NCI-H2029 (cell line): Measurements from ENCODE around the gene FBXL3.
A peak's percentile ranks its signal among the peaks of the same experiment; 100 is the strongest.
"Not testable (repeated sequence)": the region's sequence is repeated elsewhere in the genome, so short reads cannot be mapped to it uniquely, and the experiment has no call there.

ENCODE experiments used
- DNase-seq: peaks from one replicate; lab custom pipeline; 2025; lab: John Stamatoyannopoulos, UW

FBXL3 gene

DNA sequence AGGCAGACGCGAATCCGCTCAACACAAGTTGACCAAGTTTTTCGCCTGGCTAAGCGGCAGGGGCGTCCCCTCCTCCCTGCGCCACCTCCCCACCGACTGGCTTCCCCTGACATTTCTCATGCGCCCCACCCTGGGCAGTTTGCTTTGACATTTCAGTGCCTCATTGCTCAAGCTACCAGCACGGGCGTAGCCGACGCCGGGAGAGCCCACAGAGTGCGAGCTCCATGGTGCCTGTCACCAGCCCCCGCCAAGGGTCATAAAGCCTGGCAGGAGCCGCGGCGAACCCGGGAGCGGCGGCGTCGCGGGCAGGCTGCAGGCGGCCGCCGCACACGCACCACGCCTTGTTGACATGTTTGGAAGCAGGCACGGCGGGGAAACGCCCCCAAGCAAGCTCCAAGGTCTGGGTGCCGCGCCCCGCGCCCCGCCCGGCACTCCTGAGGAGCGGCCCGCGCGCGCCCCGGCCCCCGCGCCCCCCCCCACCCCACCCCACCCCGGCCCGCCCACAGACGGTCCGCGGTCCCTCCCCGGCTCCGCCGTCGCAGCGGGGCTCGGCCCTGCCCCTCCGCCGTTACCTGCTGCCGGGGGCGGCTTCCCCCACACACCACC is 601 bp downstream of the FBXL3 start:
- peak; percentile 18 for DNase-seq

DNA sequence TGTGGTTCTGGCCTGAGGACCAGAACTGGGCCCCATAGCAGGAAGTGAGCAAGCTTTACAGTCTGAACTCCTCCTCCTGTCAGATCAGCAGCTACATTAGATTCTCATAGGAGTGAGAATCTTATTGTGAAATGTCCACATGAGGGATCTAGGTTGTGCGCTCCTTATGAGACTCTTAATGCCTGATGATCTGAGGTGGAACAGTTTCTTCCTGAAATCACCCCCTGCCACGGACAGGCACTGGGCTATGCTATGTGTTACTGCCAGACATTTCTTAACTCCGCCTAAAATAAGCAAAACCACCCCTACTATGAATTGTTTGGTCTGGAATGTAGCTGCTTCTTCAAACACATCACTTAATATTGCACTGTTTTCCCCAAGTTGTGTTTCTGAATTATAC is 4.6 kb downstream of the FBXL3 start:
- DNase-seq, result no peak

DNA sequence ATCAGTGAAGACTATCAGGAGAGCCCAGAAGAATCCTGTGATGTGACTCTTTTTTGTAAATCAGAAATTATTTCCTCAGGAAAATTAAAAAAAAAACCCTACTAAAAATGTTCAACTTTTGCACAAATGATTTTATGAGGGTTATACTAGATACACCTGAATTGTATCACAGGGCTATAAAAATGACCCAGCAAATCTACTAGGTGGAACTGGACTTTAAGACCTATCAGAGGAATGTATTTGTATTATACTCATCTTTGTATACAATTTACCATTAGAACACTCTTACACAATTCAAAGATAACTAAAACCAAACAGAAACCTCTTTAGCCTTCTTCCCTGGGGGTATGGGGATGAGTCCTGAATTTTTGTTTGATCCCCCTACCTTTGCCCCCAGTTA is 7.2 kb downstream of the FBXL3 start:
- DNase-seq, result no peak

DNA sequence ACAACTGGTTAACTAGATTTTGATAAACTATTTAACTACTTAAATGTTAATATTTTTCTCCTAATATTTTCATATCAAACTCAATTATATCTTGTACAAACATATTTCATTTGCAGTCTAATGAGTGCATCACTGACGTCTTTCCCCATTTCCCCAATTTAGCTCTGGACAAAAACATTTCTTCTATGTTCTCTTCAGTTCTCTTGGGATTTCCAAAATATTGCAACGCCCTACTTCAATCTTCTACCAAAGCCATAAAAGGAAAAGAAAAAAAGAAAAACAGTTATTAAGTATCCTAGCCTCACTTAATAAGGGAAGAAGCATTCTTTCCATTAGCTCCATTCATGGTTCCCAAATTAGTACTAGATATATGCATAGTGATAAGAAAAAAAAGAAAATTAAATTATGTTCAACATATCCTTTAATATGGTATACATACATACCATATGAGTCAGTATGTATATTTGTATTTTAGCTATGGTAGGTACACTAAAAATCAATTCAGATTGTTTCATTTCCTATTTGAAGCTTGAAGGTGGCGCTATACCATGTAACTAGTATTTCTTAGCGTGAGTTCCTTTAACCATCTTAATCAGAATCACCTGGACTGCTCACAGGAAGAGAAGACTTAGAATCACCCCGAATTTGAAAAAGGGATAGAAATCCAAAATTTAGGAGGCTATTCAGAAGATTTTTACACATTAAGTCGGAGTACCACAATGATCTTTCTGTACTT is 9.9 kb downstream of the FBXL3 start:
- no peak for DNase-seq

DNA sequence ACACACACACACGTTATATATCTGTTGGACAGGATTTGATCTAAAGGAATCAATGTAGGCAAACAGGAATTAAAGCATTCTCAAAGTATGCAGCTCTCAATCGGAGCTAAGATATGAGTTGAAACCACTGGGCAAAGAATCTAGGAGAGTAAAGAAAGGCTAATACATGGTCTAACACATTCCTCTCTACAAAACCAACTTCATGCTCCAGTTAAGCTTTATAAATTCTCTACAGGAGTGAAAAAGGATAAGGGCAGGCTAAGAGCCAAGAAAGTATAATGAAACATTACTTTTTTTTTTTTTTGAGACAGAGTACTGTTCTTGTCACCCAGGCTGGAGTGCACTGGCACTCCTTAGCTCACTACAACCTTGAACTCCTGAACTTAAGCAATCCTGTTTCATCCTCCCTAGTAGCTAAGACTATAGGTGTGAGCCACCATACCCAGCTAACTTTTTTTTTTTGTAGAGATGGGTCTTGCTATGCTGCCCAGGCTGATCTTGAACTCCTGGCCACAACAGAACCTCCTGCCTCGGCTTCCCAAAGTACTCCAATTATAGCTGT is 10.6 kb downstream of the FBXL3 start:
- no peak for DNase-seq

DNA sequence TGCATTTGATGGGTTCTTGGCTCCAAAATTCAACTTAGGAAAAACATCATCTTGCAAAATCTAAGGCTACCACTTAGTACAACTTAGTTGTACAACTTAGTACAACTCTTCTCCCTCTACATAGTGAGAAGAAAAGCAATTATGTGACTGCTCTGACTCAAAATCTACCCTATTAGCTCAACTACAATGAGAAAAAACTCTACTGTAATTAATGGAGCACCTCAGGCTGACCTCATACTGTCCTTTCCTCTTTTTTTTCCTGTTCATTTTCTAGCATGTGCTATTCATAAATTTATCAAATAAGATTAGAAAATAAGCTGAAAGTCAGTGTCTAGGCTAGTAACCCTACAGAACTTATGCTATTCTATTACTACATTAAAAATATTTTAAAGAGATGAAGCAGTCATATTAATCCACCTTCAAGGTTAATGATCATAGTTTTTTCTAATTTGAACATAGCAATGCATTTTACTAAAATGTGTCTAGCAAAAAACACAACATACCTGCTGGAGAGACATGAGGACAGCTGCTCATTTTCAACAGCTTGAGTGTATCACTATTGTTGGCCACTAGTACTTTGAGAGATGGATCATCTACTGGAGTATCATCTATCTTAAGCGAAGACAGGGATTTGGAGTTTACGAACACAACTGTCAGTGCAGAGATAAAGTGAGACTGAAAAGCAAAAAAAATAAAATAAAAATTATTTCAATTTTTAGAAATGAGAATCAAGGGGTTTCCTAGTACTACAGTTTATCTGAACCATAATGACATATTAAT is 11.9 kb downstream of the FBXL3 start:
- DNase-seq, result no peak

DNA sequence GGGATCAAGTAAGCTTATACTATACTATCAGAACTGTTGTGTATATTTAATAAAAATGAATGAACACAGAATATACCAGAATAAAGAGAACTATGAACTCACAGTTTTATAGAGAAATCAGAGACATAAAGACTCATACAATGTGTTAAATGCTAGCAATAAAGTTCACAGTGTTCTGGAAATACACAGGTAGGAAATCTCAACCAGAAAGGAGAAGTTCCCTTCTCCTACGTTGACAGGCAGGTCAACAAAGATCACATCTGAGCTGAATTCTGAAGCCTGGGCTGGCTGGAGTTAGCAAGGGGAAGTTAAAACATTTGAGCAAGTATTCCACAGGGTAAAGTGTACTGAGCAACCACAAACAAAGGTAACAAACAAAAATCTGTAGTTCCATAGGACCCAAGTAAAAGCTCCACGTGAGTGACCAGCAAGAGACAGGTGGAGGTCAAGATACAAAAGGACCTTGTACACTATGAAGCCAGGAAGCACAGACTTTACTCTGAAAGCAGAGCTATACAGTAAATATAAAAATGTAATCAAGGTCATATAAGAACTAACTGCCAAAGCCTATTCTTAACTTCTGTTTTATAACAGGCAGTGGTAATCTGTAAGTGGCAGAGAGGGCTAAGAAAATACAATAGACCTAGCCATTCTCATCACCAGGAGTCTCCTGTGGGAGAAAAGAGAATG is 13.0 kb downstream of the FBXL3 start:
- DNase-seq, result no peak

DNA sequence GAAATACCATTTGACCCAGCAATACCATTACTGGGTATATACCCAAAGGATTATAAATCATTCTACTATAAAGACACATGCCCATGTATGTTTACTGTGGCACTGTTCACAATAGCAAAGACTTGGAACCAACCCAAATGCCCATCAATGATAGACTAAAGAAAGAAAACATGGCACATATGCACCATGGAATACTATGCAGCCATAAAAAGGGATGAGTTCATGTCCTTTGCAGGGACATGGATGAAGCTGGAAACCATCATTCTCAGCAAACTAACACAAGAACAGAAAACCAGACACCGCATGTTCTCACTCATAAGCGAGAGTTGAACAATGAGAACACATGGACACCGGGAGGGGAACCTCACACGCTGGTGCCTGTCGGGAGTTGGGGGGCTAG is 17.2 kb downstream of the FBXL3 start:
- DNase-seq, result not testable (repeated sequence)

DNA sequence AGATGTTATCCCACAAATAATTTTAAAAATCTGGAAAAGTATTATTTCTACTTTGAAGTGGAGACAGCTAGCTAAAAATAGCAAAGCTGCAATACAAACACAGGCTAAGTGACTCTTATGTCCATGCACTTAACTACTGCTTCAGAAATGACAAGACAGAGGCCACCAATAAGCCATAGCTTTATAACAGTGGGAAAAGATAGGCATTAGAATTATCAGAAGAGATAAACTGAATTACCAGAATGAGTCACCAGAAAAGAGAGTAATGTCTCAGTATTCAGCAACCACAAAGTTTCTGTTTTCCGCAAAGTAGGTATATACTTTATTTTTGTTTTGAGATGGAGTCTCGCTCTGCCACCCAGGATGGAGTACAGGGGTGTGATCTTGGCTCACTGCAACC is 17.9 kb downstream of the FBXL3 start:
- DNase-seq, result no peak

DNA sequence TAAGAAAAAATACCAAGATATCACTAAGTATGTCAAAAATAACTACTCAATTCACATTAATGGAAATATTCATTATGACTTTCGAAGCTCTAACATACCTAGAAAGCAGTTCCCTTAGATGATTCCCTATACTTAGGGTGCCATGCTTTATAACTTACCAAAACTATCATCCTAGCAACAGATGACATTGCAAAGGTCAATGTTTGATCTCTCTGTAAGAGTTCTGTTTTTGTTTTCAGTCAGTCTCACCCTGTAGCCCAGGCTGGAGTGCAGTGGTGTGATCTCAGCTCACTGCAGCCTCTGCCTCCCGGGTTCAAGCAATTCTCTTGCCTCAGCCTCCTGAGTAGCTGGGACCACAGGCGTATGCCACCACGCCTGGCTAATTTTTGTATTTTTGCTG is 18.6 kb downstream of the FBXL3 start:
- DNase-seq, result not testable (repeated sequence)

DNA sequence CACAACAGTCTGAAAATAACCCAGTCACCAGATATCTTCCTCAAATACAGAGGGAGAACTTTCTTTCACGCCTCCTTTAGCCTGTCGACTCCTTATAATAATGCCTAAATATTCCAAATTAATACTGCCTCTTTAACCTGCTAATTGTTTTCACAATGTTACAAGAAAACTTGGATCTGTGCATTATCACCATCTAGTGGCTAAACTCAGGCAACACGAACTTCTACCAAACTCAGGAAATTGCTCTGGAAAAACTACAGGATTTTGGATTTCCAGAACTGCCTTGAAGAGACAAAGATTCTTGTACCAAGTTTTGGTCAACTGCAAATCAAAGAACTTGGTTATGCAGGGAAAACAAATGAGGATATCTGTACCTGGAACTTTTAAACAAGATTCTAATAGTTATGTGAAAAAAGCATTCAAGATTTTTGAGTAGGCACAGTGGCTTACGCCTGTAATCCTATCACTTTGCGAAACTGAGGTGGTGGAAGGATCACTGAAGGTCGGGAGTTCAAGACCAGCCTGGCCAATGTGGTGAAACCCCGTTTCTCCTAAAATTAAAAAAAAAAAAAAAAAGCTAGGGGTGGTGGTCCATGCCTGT is 24.3 kb downstream of the FBXL3 start:
- DNase-seq, result no peak

DNA sequence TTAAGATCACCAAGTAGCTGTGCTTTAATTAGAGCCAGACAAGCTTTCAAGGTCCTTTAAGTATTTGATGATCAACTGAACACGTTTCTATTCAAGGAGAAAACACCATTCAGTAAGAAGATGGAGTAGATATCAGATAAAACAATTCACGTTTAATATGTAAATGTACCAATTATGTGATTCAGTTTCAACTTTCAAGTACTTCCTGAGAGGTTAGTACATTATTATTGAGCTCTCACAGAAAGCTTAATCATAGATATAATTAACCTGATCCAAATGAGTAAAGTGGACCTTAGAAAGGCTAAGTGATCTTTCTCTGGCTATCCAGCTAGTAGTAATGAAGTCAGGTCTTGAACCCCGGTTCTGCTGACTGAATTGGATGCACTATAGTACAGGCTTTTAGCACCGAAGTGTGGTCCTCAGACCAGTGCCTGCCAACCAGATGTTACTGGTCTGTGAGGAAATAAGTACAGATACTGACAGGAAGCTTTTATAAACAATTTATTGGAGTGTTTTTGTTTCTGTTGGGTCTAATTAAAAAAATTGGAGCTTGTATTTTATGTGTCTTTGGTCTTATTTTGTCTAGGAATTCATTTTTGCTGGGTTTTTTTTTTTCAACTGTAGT is 24.9 kb downstream of the FBXL3 start:
- no peak for DNase-seq

DNA sequence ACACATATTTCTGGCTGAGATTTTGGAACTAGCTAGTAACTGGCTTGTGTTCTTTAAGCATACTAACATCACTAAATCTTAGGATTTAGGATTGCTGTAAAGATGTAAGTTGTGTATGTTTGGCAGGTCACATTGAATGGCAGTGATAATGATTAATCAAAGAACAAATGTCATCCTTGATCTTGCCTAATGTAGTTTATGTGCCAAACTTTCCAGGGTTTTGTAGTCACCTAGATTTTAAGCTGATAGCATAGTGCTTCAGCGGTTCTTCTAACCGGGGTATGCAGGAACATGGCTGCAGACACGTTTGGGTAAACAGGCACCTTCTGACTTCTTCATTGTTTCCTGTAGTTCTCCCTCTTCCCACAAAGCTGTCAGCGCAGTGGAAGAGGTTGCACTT is 25.4 kb downstream of the FBXL3 start:
- DNase-seq, result no peak

DNA sequence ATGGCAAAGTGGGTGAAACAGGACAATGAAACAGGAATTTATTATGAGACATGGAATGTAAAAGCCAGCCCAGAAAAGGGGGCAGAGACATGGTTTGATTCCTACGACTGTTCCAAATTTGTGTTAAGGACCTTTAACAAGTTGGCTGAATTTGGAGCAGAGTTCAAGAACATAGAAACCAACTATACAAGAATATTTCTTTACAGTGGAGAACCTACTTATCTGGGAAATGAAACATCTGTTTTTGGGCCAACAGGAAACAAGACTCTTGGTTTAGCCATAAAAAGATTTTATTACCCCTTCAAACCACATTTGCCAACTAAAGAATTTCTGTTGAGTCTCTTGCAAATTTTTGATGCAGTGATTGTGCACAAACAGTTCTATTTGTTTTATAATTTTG is 26.5 kb downstream of the FBXL3 start:
- no peak for DNase-seq

DNA sequence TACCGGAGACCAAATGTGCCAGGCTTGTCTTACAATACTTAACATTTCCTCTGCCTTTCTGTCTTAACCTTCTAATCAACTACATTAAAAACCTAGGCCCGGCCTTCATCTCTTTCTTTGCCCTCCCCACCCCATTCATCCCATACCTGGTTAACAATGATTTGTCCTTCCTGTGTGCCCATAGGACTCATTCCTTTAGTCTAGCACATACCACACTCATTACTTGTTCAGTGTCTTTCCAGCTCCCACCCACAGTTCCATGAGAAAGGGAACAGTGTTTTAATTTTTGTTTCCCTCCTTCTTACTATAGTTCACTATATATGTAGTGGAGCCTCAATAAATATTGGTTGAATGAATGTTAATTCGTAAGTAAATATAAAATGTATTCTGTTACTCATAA is 32.7 kb downstream of the FBXL3 start:
- DNase-seq, result no peak

DNA sequence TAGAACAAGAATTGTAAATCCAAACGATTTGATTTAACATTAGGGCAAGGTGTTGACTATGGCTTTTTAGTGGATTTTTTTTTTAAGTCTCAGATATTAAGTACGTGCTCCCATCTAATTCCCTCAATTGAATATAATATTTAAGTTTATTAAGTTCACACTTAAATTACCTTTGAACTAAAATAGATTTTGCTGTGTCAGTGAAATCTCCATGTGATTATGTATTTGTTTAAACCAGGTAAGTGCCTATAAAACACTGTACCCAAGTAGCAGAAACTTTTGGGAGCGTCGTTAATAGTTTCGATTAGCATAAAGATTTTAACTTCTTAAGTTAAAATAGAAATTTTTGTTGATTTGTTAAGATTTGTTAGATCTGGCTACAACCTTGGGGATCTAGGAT is 33.5 kb downstream of the FBXL3 start:
- no peak for DNase-seq

DNA sequence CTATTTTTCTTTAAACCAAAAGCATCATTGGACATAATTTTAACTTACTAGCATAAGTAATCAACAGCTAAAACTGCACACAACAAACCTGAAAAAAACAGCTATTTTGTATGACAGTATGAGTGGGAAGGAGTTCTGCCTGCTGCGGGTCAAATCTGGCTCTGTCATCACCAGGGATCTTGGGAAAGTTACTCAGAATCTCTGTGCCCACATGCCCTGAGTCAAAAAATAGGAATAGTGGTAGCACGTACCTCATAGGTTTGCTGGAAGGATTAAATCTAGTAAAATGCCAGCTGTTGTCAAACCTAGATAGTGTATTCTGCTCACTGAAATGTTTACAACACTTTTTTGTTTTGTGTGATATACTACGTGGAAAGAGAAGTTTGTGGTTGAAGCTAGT is 33.9 kb downstream of the FBXL3 start:
- no peak for DNase-seq

DNA sequence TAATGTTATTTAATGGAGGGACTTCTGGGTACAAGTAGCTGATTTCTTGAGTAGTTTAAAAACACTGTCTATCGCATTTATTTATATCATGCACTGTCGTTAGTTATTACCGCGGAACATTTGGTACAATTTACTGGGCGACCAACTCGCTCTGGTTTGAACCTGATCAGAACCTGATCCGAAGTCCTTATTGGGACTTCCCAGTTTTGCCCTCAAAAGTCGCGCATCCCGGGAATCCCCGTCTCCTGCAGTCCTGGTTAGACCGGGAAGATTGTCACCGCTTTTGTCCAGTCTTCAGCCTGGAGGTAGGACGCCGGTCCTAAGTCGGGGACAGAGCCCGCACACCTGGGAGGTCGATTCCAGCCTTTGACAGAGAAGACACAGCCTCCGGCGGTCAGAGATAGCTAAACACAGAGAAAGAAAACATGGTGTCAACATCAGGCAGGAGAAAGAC is 34.4 kb downstream of the FBXL3 start:
- DNase-seq, result no peak

DNA sequence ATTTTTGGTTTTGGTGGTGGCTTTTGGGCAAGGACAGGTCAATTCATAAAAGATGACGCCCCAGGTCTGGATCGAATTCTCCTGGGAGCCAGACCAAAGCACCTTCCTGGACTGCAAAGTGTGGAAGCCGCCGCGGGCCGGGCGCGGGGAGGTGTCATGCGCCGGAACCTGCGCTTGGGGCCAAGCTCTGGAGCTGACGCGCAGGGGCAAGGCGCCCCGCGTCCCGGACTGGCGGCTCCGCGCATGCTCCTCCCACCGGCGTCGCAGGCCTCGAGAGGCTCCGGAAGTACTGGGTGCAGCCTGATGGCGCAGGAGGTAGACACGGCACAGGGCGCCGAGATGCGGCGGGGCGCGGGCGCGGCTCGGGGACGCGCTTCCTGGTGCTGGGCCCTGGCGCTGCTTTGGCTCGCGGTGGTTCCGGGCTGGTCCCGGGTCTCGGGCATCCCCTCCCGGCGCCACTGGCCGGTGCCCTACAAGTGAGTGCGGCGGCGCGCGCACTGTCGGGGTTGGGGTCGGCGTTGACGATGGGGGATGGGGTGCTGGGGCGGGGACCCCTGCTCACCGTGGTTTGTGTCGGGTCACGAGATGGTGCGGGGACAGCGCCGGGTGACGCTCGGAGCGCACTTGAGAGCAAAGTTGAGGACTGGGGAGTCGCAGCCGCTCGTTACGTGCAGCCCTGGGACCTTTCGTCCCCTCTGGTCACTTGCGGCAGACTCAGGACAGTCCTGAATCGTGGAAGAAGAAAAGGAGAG is 35.0 kb downstream of the FBXL3 start, which contains the start of gene CLN5:
Gene CLN5 (plus strand): TSS at position 286 of the 752 bp plus-strand sequence. CDS start 18 bp downstream, at position 304.
- peak; percentile 80 for DNase-seq

DNA sequence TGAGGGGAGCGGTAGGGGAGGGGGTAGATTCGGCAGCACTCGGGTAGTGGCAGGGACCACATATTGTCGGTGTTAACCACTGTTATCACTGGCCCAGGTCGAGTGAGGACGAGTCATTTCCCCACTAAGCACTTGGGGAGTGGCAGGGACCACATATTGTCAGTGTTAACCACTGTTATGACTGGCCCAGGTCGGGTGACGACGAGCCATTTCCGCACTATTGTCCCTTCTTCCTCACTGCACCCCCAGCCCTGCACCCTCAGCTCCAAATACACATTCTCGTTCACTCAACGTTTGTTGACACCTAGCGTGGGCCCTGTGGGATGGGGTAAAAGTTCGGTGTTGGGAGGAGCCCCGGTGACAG is 35.5 kb downstream of the FBXL3 start:
- no peak for DNase-seq

DNA sequence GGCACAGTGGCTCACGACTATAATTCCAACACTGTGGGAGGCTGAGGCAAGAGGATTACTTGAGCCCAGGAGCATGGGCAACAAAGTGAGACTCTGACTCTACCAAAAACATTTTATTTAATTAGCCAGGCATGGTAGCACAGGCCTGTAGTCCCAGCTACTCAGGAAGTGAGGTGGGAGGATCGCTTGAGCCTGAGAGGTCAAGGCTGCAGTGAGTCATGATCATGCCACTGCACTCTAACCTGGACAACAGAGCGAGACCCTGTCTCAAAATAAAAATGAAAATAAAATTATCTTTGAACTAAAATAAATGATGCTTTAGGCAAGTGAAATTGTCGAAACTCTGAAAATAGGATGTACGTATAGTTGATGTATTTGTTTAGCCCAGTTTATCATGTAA is 43.3 kb downstream of the FBXL3 start:
- no peak for DNase-seq
